ENCODE measurements around the gene RNU4-1.

The RNU4-1 gene

GRCh38 chr12:120290609-120291305 lies 2.3 kb downstream of the RNU4-1 start:
- DNase-seq (ENCODE audit: low read depth) = no peak

DNA sequence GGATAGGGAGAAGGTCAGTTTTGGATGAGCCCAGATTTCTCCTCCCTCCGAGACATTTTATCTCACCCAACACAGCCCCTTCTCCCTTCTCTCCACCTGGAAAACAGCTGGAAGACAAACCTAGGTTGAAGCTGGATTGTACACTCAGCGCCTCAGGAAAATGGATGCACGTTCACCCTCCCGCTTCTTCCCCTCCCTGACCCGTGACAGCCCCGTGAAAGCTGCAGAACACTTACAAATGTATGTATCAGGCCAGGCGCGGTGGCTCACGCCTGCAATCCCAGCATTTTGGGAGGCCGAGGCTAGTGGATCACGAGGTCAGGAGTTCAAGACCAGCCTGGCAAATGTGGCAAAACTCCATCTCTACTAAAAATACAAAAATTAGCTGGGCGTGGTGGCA lies 5.5 kb downstream of the RNU4-1 start:
- no peak for DNase-seq (ENCODE audit: low read depth)

GRCh38 chr12:120286768-120287490 lies 6.1 kb downstream of the RNU4-1 start:
- DNase-seq (ENCODE audit: low read depth) = no peak

GRCh38 chr12:120284381-120284780 lies 8.7 kb downstream of the RNU4-1 start:
- no peak for DNase-seq (ENCODE audit: low read depth)

GRCh38 chr12:120283318-120283717 lies 9.7 kb downstream of the RNU4-1 start:
- DNase-seq (ENCODE audit: low read depth) = no peak

DNA sequence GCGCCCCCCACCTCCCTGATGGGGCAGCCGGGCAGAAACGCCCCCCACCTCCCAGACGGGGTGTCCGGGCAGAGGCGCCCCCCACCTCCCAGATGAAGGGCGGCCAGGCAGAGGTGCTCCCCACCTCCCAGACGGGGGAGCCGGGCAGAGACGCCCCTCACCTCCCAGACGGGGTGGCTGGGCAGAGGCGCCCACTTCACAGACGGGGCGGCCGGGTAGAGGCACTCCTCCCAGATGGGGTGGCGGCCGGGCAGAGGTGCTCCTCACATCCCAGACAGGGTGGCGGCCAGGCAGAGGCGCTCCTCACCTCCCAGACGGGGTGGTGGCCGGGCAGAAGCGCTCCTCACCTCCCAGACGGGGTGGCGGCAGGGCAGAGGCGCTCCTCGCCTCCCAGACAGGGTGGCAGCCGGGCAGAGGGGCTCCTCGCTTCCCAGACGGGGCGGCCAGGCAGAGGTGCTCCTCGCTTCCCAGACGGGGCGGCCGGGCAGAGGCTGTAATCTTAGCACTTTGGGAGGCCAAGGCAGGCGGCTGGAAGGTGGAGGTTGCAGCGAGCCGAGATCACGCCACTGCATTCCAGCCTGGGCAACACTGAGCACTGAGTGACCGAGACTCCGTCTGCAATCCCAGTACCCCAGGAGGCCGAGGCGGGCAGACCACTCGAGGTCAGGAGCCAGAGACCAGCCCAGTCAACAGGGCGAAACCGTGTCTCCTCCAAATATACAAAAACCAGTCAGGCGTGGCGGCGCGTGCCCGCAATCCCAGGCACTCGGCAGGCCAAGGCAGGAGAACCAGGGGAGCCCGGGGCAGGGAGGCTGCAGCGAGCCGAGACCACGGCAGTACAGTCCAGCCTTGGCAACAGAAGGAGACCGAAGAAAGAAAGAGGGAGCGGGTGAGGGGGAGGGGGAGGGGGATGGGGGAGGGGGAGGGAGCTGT lies 14.6 kb downstream of the RNU4-1 start:
- no peak for DNase-seq (ENCODE audit: low read depth)

- DNase-seq (ENCODE audit: low read depth) = no peak
Measured at GRCh38 chr12:120276734-120277133, 16.3 kb downstream of the RNU4-1 start.

DNA sequence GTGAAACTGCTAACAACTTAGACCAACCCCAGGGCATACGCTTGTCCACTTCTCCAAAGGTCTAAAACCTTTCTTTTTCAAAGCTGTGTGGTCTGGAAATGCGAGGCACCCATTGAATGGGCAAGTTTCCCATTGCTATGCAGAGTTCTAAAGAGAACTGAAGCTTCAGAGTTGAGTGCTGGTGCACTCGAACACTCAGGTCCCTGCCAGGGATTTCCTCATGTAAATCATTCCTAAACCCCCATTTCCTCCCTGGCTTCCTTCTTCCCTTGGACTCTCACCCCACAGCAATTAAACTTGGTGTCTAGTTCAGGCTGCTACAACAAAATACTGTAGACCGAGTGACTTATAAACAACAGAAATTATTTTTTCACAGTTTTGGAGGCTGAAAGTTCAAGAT lies 25.3 kb downstream of the RNU4-1 start:
- DNase-seq (ENCODE audit: low read depth) = no peak

DNA sequence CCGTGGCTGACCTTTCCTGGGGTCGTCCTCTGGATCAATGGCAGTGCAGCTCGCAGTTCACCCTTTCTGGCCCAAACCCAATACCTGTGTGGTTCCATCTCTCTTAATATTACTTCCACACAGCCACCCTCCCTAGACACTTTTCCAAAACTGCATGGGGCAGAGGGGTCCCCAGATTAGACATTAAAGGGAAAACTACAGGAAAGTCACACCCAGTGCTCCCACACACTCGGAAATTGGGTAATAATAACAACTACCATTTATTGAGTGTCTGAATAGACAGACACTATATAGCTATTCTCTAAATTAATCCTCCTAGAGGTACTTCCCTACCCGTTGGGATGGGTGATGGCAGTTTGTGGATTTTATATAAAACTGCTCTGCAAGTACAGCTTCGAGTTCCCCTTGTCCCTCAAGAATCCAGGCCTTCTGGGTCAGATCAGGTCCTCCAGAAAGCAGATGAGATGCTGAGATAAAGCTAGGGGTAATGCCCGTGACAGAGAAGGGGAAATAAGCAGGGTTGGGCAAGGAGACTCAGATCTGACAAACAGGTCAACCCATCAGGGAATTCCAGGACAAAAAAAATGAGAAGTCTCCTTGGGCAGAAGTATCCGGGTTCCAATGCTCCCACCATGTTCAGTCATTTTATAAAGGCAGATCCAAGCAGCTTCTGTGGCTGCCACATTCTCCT lies 26.7 kb downstream of the RNU4-1 start:
- no peak for DNase-seq (ENCODE audit: low read depth)

DNA sequence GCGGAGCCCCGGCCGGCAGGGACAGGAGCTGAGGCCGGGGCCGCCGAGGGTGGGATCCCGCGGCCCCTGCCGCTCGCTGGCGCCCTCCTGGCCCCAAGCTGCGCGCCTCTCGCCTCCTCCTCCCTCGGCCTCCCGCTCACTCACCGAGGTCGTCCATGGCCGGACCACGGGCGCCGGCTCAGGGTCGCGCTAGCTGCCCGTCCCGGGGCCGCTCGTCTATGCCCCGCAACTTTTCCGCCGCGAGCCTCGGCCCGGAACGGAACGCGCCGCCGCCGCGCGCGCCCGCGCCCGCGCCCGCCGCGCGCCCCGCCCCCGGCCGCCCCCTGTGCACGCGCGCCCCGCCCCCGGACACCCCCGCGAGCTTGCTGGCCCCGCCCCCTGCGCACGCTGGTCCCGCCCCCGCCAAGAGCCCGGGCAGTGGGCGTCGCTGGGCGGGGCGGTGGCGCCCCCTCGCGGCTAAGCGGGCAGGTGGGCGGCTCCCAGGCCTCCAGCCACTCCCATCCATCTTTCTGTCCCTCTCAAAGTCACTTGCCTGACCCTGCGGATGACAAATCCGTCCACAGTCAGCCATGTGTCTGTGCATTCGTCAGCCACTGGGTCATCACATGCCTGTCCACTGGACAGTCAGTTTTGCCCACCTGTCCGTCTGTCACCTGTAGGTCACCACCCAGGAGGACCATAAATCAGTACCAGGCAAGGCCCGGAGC lies 27.4 kb downstream of the RNU4-1 start, which contains the start of gene PXN:
Gene PXN, minus strand, starts transcription at position 258 of the 707 bp plus-strand sequence. Its CDS starts 101 bp downstream, at position 157.
- peak; percentile 81 for DNase-seq (ENCODE audit: low read depth)

DNA sequence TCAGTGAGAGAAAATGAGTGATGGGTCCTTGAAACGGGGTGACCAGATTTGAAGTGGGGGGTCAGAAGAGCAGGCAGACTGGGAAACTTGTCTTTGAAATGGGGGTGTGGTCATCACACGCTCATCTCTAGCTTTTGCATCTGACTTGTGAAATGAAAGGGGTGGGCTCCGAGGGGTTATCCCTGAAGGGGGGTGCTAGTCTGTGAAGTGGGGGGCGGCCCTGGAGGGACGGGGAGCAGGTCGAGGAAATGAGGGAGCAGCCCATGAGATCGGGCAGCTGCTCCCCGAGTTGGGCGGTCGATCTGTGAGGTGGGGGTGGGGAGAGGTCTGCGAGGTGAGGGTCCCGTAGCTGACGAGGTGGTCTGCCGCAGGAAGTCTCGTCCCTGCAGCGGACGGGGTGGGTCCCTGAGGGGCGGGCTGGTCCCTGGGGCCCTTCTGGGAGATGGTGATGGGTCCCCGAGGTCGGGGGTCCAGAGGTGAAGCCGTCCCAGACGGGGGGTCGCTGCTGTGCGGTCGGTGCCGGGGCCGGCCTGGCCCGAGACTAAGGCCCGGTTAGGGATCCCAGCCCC lies 28.0 kb downstream of the RNU4-1 start:
- no peak for DNase-seq (ENCODE audit: low read depth)

DNA sequence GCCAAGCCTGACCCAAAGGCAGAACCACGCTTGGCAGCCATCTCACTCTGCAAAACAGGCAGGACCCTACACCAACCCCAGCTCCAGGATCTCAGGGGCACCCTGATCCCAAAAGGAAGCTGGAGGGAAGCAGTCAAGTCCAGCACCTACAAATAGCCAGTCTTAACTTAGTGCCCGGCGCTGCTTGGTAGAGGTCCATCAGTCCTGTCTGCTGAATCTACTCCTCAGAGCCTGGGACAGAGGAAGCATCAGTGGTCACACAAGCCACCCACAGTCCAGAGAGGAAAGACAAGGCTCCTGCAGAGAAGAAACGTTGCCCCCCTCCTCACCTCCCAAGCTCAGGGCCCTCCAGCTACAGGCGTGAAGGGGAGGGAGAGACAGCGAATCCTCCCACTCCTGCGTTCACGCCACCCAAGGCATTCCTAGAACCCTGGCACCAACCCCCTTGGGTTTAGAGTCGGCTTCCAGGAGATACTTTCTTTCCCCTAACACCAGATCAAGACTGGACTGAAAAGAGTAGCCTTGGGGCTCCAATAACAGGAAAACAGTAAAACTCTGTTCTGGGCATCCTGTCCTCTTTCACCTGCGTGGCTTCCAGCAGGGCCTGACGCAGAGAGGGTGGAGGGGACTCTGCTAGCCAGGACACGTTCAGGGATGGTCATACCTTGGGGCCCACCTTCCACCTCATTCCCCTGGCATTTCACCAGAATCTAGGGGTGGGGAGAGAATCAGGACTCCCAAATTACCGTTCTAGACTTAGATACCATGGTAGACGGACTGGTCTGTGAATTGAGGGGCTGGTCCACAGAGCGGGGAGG lies 28.7 kb downstream of the RNU4-1 start:
- no peak for DNase-seq (ENCODE audit: low read depth)

GRCh38 chr12:120263748-120264085 lies 29.3 kb downstream of the RNU4-1 start:
- DNase-seq (ENCODE audit: low read depth) = no peak

DNA sequence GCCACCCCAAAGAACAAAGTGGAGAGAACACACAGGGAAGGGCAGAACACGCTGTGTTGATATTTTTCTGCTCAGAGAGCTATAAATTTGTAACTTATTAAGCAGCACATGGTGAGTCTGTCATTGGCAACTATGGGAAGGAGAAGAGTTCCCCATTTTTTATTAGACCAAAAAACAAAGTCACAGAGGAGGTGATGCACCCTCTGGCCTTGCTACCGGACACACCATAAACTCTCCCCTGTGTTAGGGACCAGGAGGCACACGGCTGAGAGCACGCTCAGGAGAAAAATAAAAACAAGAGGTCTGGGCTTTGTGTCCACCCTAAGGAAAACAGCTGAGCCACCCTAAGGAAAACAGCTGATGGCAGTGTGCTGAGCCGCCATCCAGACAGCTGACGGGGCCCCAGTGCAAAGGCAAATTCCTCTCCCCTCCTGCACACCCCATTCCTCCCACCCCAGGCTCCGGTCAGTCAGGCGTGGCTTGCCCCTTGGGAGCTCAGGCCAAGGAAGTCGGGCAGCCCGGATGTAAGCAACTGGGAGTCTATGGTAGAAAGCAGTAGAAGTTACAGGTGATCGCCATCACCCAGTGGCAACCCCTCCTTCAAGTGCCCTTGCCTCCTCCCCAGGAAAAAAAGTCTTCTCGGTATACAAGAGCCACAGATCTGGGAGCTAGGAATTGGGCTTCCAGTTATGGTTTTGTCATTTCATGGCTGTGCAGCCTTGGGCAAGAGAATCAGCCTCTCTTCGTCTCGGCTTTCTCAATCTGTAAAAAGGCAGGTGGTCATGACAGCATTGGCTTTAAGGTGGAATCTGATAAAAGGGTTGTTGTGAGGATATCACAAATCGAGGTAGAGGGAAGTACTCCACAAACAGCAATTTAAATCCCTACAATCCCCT lies 29.9 kb downstream of the RNU4-1 start:
- no peak for DNase-seq (ENCODE audit: low read depth)

DNA sequence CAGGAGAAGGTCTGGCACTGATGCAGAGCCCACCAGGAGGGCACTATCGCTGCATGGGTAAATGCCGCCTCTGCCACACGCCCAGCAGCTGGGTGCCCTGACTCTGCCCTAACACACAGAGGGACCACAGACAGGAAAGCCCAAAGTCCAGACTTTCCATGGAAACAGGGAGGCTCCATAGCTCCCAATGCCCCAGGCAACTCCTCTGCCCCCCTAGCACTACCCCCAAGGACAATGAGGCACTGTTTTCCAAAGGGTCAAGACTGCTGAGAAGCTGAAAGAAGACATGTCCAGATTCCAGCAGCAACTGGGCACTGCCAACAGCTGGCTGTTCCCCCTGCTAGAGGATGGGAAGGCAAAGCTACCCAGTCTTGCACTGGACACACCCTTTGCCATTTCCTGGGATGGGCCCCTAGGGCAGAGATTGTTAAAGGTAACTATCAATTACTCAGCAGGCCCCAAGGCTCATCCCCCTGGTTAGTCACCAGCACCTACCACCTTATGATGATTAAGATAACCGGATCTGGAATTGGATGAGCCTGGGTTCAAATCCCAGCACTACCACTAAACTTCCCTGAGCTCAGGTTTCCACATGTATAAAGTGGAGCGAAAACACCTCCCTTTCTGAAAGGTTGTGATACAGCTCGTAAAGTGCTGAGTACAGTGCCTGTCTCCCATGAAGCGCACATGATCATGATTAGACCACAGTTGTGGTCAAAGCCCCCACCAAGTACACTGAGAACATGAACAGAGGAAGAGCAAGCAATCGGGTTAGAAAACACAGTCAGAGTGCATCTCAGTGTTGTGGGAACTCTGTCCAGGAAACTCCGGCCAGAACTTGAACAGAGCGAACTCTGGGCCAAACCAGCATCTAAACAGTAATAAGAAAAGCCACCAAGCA lies 30.8 kb downstream of the RNU4-1 start:
- no peak for DNase-seq (ENCODE audit: low read depth)

DNA sequence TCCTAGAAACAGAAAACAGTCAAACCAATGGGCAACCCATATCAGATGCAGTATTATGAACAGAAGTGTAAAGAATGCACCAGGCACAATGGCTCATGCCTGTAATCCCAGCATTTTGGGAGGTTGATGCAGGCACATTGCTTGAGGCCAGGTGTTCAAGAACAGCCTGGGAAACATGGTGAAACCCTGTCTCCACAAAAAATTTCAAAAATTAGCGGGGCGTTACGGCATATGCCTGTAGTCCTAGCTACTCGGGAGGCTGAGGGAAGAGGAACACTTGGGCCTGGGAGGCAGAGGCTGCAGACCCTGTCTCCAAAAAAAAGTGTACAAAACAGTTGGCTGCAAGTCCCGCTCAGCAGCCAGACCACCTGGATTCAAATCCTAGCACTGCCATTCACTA lies 32.4 kb downstream of the RNU4-1 start:
- DNase-seq (ENCODE audit: low read depth) = no peak

GRCh38 chr12:120259418-120260202 lies 33.4 kb downstream of the RNU4-1 start:
- no peak for DNase-seq (ENCODE audit: low read depth)
